Endodermal cell (in vitro differentiated cells): Measurements from ENCODE around the gene SH3GL2. TPM values are rescaled to one million over a fixed set of nuclear protein-coding genes. Genes with fewer than 3 reads are reported as not detected.

Experiments
- DNase-seq: peaks from one replicate; pipeline ENCODE4 v3.0.0-alpha.2; 2017
- H3K27ac ChIP-seq: 2 replicates; pipeline ENCODE4 v1.5.1; 2013; ENCODE audit warnings: mild to moderate bottlenecking, low read depth, low read length, moderate library complexity
- H3K27me3 ChIP-seq: 2 replicates; pipeline ENCODE4 v1.6.1; 2013; ENCODE audit warnings: mild to moderate bottlenecking, low read length, moderate library complexity; ENCODE audit not compliant: insufficient read depth, control insufficient read depth, poor library complexity, severe bottlenecking
- H3K36me3 ChIP-seq: 2 replicates; pipeline ENCODE4 v1.7.0; 2013; ENCODE audit warnings: mild to moderate bottlenecking, low read length, moderate library complexity; ENCODE audit not compliant: control insufficient read depth, insufficient read depth
- H3K4me1 ChIP-seq: one replicate; pipeline ENCODE4 v1.7.0; 2013; ENCODE audit warnings: low read length; ENCODE audit not compliant: control insufficient read depth, insufficient read depth
- H3K4me3 ChIP-seq: 2 replicates; pipeline ENCODE4 v1.5.1; 2013; ENCODE audit warnings: mild to moderate bottlenecking, low read length, moderate library complexity
- H3K9ac ChIP-seq: 2 replicates; pipeline ENCODE4 v1.6.1; 2013; ENCODE audit warnings: mild to moderate bottlenecking, low read length, moderate library complexity; ENCODE audit not compliant: poor library complexity, severe bottlenecking; ENCODE audit errors: extremely low read depth
- H3K9me3 ChIP-seq: 2 replicates; pipeline ENCODE4 v1.6.1; 2013; ENCODE audit warnings: mild to moderate bottlenecking, low read length, moderate library complexity; ENCODE audit not compliant: control insufficient read depth
- H3K27ac Mint-ChIP-seq: 2 replicates; pipeline ENCODE4 v1.8.0; 2020; ENCODE audit warnings: mixed read lengths
- H3K27me3 Mint-ChIP-seq: 2 replicates; pipeline ENCODE4 v1.8.0; 2021; ENCODE audit warnings: mild to moderate bottlenecking, mixed read lengths; ENCODE audit not compliant: insufficient read depth
- H3K36me3 Mint-ChIP-seq: 2 replicates; pipeline ENCODE4 v1.8.0; 2020; ENCODE audit warnings: low read depth, mixed read lengths
- H3K4me1 Mint-ChIP-seq: 2 replicates; pipeline ENCODE4 v1.8.0; 2020; ENCODE audit warnings: mixed read lengths
- H3K4me3 Mint-ChIP-seq: 2 replicates; pipeline ENCODE4 v1.8.0; 2020; ENCODE audit warnings: mild to moderate bottlenecking, moderate library complexity, mixed read lengths
- H3K9me3 Mint-ChIP-seq: 2 replicates; pipeline ENCODE4 v1.8.0; 2020; ENCODE audit warnings: mild to moderate bottlenecking, mixed read lengths
- WGBS, 2 experiments: methylation state at CpG; one replicate each; pipeline versions ENCODE4 v1.1.5 to v1.1.7; 2013; ENCODE audit warnings: missing lambda C conversion rate in 2 of 2, mixed read lengths in 1 of 2; ENCODE audit not compliant: insufficient coverage in 1 of 2, insufficient read length in 1 of 2; 5-methylcytosine and 5-hydroxymethylcytosine counted together
- total RNA-seq, 2 donors: library from RNA; stranded (reverse); fragmentation: NEBNext Ultra II Directional in 1 of 2; extraction: Animal tissue kit (Norgen Biotek cat#: 25700) in 1 of 2; gene quantifications; 2 replicates in 1 of 2; 3 replicates in 1 of 2; pipeline ENCODE4 v1.2.1, GENCODE V29; 2021
- TF ChIP-seq, protein P1 (sequence below): fragments of 200-600 bp; sonication (generic); conservative IDR thresholded peaks from 2 replicates; pipeline ENCODE4 v1.5.0; 2021; ENCODE audit warnings: antibody characterized with exemption, mild to moderate bottlenecking

SH3GL2 gene
- total RNA-seq, 2 donors from 2014 or later = 3.7 to 7.7 TPM

DNA sequence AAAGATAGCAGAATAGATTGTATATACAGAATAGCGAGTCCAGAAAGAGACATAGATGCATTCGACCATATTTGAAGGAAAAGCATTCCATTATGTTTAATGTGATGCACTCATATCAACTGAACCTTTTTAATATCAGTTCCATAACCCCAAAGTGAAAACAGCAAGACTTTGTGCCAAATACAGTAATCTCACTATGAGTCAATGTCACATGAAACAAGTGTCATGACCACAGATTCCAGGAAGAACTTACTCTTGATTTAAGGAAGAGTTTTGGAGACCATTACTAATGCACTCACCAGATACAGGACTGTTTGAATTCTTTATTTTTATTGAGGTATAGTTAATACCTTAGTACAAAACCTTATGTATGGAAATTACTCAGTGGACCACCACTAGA is 220.5 kb downstream of the SH3GL2 start:
- DNase-seq = no peak
- H3K36me3 Mint-ChIP-seq = no peaks in the 10 kb centered on the region
- H3K4me3 ChIP-seq = no peak overlapping the region
- H3K9me3 ChIP-seq = no peaks in the 10 kb centered on the region
- peaks cover 3% of the 10 kb centered on the region for H3K27me3 Mint-ChIP-seq
- TF ChIP-seq, protein P1, sequence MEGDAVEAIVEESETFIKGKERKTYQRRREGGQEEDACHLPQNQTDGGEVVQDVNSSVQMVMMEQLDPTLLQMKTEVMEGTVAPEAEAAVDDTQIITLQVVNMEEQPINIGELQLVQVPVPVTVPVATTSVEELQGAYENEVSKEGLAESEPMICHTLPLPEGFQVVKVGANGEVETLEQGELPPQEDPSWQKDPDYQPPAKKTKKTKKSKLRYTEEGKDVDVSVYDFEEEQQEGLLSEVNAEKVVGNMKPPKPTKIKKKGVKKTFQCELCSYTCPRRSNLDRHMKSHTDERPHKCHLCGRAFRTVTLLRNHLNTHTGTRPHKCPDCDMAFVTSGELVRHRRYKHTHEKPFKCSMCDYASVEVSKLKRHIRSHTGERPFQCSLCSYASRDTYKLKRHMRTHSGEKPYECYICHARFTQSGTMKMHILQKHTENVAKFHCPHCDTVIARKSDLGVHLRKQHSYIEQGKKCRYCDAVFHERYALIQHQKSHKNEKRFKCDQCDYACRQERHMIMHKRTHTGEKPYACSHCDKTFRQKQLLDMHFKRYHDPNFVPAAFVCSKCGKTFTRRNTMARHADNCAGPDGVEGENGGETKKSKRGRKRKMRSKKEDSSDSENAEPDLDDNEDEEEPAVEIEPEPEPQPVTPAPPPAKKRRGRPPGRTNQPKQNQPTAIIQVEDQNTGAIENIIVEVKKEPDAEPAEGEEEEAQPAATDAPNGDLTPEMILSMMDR = no peak
- peaks cover 19% of the 10 kb centered on the region for H3K4me1 ChIP-seq
- no peak overlapping the region for H3K9ac ChIP-seq
- no peak overlapping the region for H3K27ac ChIP-seq
- H3K27ac Mint-ChIP-seq = no peak overlapping the region
- no peak overlapping the region for H3K4me3 Mint-ChIP-seq
- no peaks in the 10 kb centered on the region for H3K27me3 ChIP-seq
- H3K4me1 Mint-ChIP-seq = peaks cover 23% of the 10 kb centered on the region
- no peaks in the 10 kb centered on the region for H3K9me3 Mint-ChIP-seq
- no peaks in the 10 kb centered on the region for H3K36me3 ChIP-seq
- 88% methylated on average over 2 of the region's 2 CpGs; no CpG with 5 or more reads in 1 of the 2 experiments for WGBS, 2 experiments

DNA sequence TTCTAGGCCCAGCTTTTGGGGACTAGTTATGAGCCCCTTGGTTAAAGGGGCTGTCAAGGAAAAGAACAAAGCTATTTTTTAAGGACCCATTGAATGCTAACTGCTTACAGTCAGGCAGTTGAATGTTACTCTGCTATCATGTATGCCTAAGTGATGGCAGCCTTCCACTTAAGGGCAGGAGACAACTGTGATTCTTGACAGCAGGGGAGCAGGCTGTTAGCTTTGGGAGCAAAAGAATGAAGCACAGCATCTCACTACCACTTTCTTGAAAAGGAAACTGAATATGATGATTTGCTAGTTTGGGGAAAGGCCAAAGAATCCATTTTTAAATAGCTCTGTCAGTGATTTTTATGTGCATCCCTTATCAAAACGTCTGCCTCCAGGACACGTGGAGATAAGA is 221.6 kb downstream of the SH3GL2 start:
- H3K36me3 Mint-ChIP-seq = no peaks in the 10 kb centered on the region
- DNase-seq = peak; percentile 55
- H3K27me3 Mint-ChIP-seq = peaks cover 3% of the 10 kb centered on the region
- H3K4me1 ChIP-seq = peaks cover 19% of the 10 kb centered on the region
- 35 to 65% methylated on average over 2 of the region's 2 CpGs for WGBS, 2 experiments
- no peak overlapping the region for H3K27ac ChIP-seq
- H3K4me3 Mint-ChIP-seq = no peak overlapping the region
- H3K9me3 ChIP-seq = no peaks in the 10 kb centered on the region
- no peaks in the 10 kb centered on the region for H3K27me3 ChIP-seq
- H3K4me1 Mint-ChIP-seq = peaks cover 23% of the 10 kb centered on the region
- no peak overlapping the region for H3K9ac ChIP-seq
- TF ChIP-seq, protein P1 = no peak
- H3K27ac Mint-ChIP-seq = no peak overlapping the region
- no peaks in the 10 kb centered on the region for H3K9me3 Mint-ChIP-seq
- H3K4me3 ChIP-seq = no peak overlapping the region
- no peaks in the 10 kb centered on the region for H3K36me3 ChIP-seq

DNA sequence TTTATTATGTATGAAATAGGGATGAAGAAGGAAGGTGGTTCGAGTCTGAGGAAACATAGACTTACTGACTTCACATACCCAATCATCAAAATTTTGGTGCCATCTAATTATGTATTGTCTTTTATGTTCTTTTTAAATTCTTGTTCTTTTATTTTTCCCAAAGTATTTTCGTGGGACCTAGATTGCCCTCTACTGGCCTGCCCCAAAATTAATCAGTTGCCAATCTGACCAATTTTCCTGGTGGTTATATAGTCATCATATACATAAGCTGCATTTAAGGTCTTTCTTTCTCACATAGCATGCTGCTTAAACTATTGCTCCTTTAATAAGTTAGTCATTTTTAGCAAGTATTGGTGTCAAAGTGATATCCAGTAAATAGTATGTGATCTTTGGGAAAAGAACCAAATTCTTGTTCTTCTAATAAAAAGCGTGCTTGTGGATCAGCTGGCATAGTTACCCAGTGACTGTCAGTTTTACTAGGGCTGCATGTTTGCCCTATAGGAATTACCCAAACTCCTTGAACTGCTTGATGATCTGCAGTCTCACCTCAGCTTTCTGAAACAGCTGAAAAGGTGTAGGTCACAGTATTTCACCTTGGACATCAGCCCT is 223.5 kb downstream of the SH3GL2 start:
- Histone ChIP-seq H3K9ac (no peak overlapping the region), H3K27ac (no peak overlapping the region), H3K27me3 (no peaks in the 10 kb centered on the region), H3K36me3 (no peaks in the 10 kb centered on the region), H3K4me1 (peaks cover 21% of the 10 kb centered on the region), H3K9me3 (no peaks in the 10 kb centered on the region), H3K4me3 (no peak overlapping the region)
- H3K4me1 Mint-ChIP-seq = peaks cover 26% of the 10 kb centered on the region
- H3K36me3 Mint-ChIP-seq = no peaks in the 10 kb centered on the region
- no peaks in the 10 kb centered on the region for H3K9me3 Mint-ChIP-seq
- peaks cover 6% of the 10 kb centered on the region for H3K27me3 Mint-ChIP-seq
- H3K4me3 Mint-ChIP-seq = no peak overlapping the region
- no peak overlapping the region for H3K27ac Mint-ChIP-seq
- no peak for DNase-seq
- 50 to 55% methylated on average over 2 of the region's 3 CpGs for WGBS, 2 experiments
- TF ChIP-seq, protein P1 = peak; percentile 78
